Prostate gland (tissue), 2 donors: ENCODE data around the gene CCDC88B. TPM values are rescaled to one million over a fixed set of nuclear protein-coding genes. Genes with fewer than 3 reads are reported as not detected.

Experiments
- DNase-seq: peaks from one replicate; pipeline ENCODE4 v3.0.0-alpha.2; 2019; ENCODE audit warnings: low spot score
- H3K27ac ChIP-seq, 2 donors: fragments of 200-600 bp; sonication (generic); 2 replicates each; pipeline ENCODE4 v1.5.1; 2017 to 2019
- H3K27me3 ChIP-seq: fragments of 200-600 bp; sonication (generic); replicated peaks from 2 replicates; pipeline ENCODE4 v1.5.1; 2019; ENCODE audit not compliant: insufficient read depth
- H3K36me3 ChIP-seq, 2 donors: fragments of 200-600 bp; sonication (generic); 1 replicate in 1 of 2; 2 replicates in 1 of 2; pipeline versions ENCODE4 v1.5.1 to v1.8.1; 2017 to 2019
- H3K4me1 ChIP-seq: fragments of 200-600 bp; sonication (generic); replicated peaks from 2 replicates; pipeline ENCODE4 v1.5.1; 2019
- H3K4me3 ChIP-seq, 2 donors: fragments of 200-600 bp; sonication (generic); 2 replicates each; pipeline ENCODE4 v1.5.1; 2017 to 2019
- H3K9me3 ChIP-seq: fragments of 200-600 bp; sonication (generic); 2 replicates; pipeline ENCODE4 v1.5.1; 2017
- CTCF ChIP-seq, 4 experiments: fragments of 200-600 bp in 2 of 4; fragments of 450-650 bp in 2 of 4; sonication (generic) in 2 of 4; IDR thresholded peaks; 1 replicate in 3 of 4; 2 replicates in 1 of 4; pipeline ENCODE4 v1.5.1; 2016 to 2019; ENCODE audit warnings: antibody characterized with exemption in 4 of 4, mild to moderate bottlenecking in 2 of 4, moderate library complexity in 2 of 4
- POLR2A ChIP-seq: fragments of 450-650 bp; IDR thresholded peaks from one replicate; pipeline ENCODE4 v1.6.1; 2016; ENCODE audit warnings: antibody characterized with exemption, mild to moderate bottlenecking
- POLR2AphosphoS5 ChIP-seq: sonication (generic); formaldehyde crosslinking; IDR thresholded peaks from one replicate; pipeline ENCODE4 v1.6.1; 2017; ENCODE audit warnings: antibody characterized with exemption
- WGBS: methylation state at CpG from one replicate; pipeline ENCODE4 v1.1.5; 2018; 5-methylcytosine and 5-hydroxymethylcytosine counted together
- intact Hi-C: fragments of 100-400 bp; cut with DNase I; formaldehyde crosslinking; loops from one replicate; pipeline ENCODE4 v1.14.2; 2022
- total RNA-seq, 2 donors: library from RNA; depleted of rRNA; stranded (reverse); fragments of >200 nt; gene quantifications; one replicate each; pipeline ENCODE4 v1.1.0, GENCODE V29; 2016

CCDC88B gene
- total RNA-seq, 2 donors from 2014 or later: 3.0 to 10.0 TPM

- Histone ChIP-seq H3K4me3 (no peak overlapping the region), H3K27me3 (peaks cover 5% of the 10 kb centered on the region), H3K36me3 (no peaks in the 10 kb centered on the region), H3K4me1 (peaks cover 17% of the 10 kb centered on the region), H3K9me3 (no peaks in the 10 kb centered on the region), H3K27ac (peak overlapping the region in 1 of 2 donors; percentile 78)
- DNase-seq: no peak
- WGBS: 79% methylated on average over 13 of the region's 13 CpGs
- intact Hi-C loops: loop anchor here (5.0 kb wide), 3 partner anchors 51 to 116 kb away; partner anchors contain the start of genes FERMT3, PLCB3 and STIP1
- TF ChIP-seq POLR2AphosphoS5 (no peak), CTCF (IDR thresholded peaks at IDR 0.05) (no peak), POLR2A (no peak)
Measured at GRCh38 chr11:64303109-64304031, 36.6 kb upstream of the CCDC88B start.

GRCh38 chr11:64304032-64304315 is 36.0 kb upstream of the CCDC88B start:
- intact Hi-C loops: loop anchor here (5.0 kb wide), 3 partner anchors 52 to 117 kb away; partner anchors contain the start of genes FERMT3, PLCB3 and STIP1
- TF ChIP-seq CTCF (IDR thresholded peaks at IDR 0.05): no peak
- no peak for TF ChIP-seq POLR2A
- TF ChIP-seq POLR2AphosphoS5: no peak
- Histone ChIP-seq H3K27me3 (peaks cover 5% of the 10 kb centered on the region), H3K36me3 (no peaks in the 10 kb centered on the region), H3K4me1 (peaks cover 17% of the 10 kb centered on the region), H3K9me3 (no peaks in the 10 kb centered on the region), H3K27ac (peak overlapping the region; percentile 78 to 88), H3K4me3 (peak overlapping the region in 1 of 2 donors; percentile 53)
- WGBS: 58% methylated on average over 5 of the region's 5 CpGs
- DNase-seq: no peak

- peaks cover 5% of the 10 kb centered on the region for H3K27me3 ChIP-seq
- intact Hi-C loops: loop anchor here (5.0 kb wide), 3 partner anchors 52 to 117 kb away; partner anchors contain the start of genes FERMT3, PLCB3 and STIP1
- H3K27ac ChIP-seq: peak overlapping the region; percentile 78 to 88
- no peaks in the 10 kb centered on the region for H3K36me3 ChIP-seq
- TF ChIP-seq CTCF (IDR thresholded peaks at IDR 0.05) (peak; percentile 83 to 94 (median 89)), POLR2A (no peak), POLR2AphosphoS5 (peak; percentile 54)
- no peaks in the 10 kb centered on the region for H3K9me3 ChIP-seq
- peak; percentile 91 for DNase-seq
- H3K4me1 ChIP-seq: peaks cover 14% of the 10 kb centered on the region
- WGBS: under 1% methylated on average over 46 of the region's 46 CpGs
- H3K4me3 ChIP-seq: peak overlapping the region; percentile 53 to 69
Measured at GRCh38 chr11:64304316-64305072, 35.5 kb upstream of the CCDC88B start.

- DNase-seq: peak; percentile 100
- intact Hi-C loops: no loop called here
Measured at GRCh38 chr11:64305075-64305690, 34.8 kb upstream of the CCDC88B start, which contains the start of gene ESRRA. Gene ESRRA, plus strand, starts transcription at chr11:64305524. Its CDS starts 1,656 bp downstream, at chr11:64307180.

More at GRCh38 chr11:64305075-64305690, 34.8 kb upstream of the CCDC88B start, which contains the start of gene ESRRA:
- peak within 1 kb of the TSS; percentile 78 to 88 for H3K27ac ChIP-seq
- peaks cover 9% of the 10 kb centered on the region for H3K4me1 ChIP-seq
- no peaks in the 10 kb centered on the region for H3K9me3 ChIP-seq
- peak; percentile 86 for TF ChIP-seq POLR2AphosphoS5
- TF ChIP-seq CTCF (IDR thresholded peaks at IDR 0.05): peak in 2 of 4 experiments; percentile 5 to 23
- TF ChIP-seq POLR2A: peak; percentile 47
- H3K4me3 ChIP-seq: peak within 1 kb of the TSS; percentile 53 to 69
- WGBS: under 1% methylated on average over 77 of the region's 81 CpGs
- H3K36me3 ChIP-seq: no peaks in the 10 kb centered on the region
- no peaks in the 10 kb centered on the region for H3K27me3 ChIP-seq
